Measurements from ENCODE around the gene NPLOC4. TPM values are rescaled to one million over a fixed set of nuclear protein-coding genes. Genes with fewer than 3 reads are reported as not detected.

NPLOC4 gene
- polyA plus RNA-seq, 4 donors = 33.0 to 45.0 (median 34.1) TPM

- FAIRE-seq (no peak), DNase-seq (no peak)
- WGBS, 3 donors = 75 to 85% (median 81%) methylated on average over 13 to 15 of the region's 15 CpGs
- Histone ChIP-seq H3K27me3 (ENCODE audit: control insufficient read depth in 3 of 3, insufficient read depth in 3 of 3, low read length in 3 of 3) (peaks cover 0 to 9% (median 0%) of the 10 kb centered on the region in 3 donors), H3K4me1 (ENCODE audit: control insufficient read depth in 3 of 3, insufficient read depth in 2 of 3, low read depth in 1 of 3, low read length in 2 of 3) (peaks cover 0 to 2% (median 0%) of the 10 kb centered on the region in 3 donors), H3K4me3 (ENCODE audit: low read depth in 1 of 3, low read length in 3 of 3) (no peak within 1 kb of the TSS), H3K36me3 (ENCODE audit: control insufficient read depth in 3 of 3, insufficient read depth in 2 of 3, low read depth in 1 of 3, low read length in 3 of 3) (no peaks in the 10 kb centered on the region), H3K27ac (ENCODE audit: low read depth in 1 of 3, low read length in 2 of 3) (no peak within 1 kb of the TSS), H3K9me3 (ENCODE audit: control insufficient read depth in 2 of 2, insufficient read depth in 1 of 2, low read depth in 1 of 2, low read length in 1 of 2) (no peaks in the 10 kb centered on the region)
These were observed 19.3 kb upstream of the NPLOC4 start, which contains the start of gene PDE6G for GRCh38 chr17:81656118-81656743. Gene PDE6G, minus strand, starts transcription at chr17:81656542. Its CDS starts 3,237 bp downstream, at chr17:81653305.

GRCh38 chr17:81655378-81656117, 18.6 kb upstream of the NPLOC4 start:
- Histone ChIP-seq H3K36me3 (ENCODE audit: control insufficient read depth in 3 of 3, insufficient read depth in 2 of 3, low read depth in 1 of 3, low read length in 3 of 3) (no peaks in the 10 kb centered on the region), H3K27ac (ENCODE audit: low read depth in 1 of 3, low read length in 2 of 3) (no peak overlapping the region), H3K4me3 (ENCODE audit: low read depth in 1 of 3, low read length in 3 of 3) (no peak overlapping the region), H3K9me3 (ENCODE audit: control insufficient read depth in 2 of 2, insufficient read depth in 1 of 2, low read depth in 1 of 2, low read length in 1 of 2) (no peaks in the 10 kb centered on the region), H3K4me1 (ENCODE audit: control insufficient read depth in 3 of 3, insufficient read depth in 2 of 3, low read depth in 1 of 3, low read length in 2 of 3) (peaks cover 0 to 2% (median 0%) of the 10 kb centered on the region in 3 donors), H3K27me3 (ENCODE audit: control insufficient read depth in 3 of 3, insufficient read depth in 3 of 3, low read length in 3 of 3) (peaks cover 0 to 9% (median 0%) of the 10 kb centered on the region in 3 donors)
- WGBS, 3 donors = 81 to 84% (median 82%) methylated on average over 18 of the region's 18 CpGs
- FAIRE-seq = no peak
- DNase-seq = no peak

GRCh38 chr17:81652906-81653771, 16.2 kb upstream of the NPLOC4 start:
- H3K27me3 ChIP-seq (ENCODE audit: control insufficient read depth in 3 of 3, insufficient read depth in 3 of 3, low read length in 3 of 3) = peaks cover 2 to 23% (median 9%) of the 10 kb centered on the region in 3 donors
- peak overlapping the region in 1 of 3 donors; percentile 25 for H3K4me3 ChIP-seq (ENCODE audit: low read depth in 1 of 3, low read length in 3 of 3)
- no peak overlapping the region for H3K27ac ChIP-seq (ENCODE audit: low read depth in 1 of 3, low read length in 2 of 3)
- H3K4me1 ChIP-seq (ENCODE audit: control insufficient read depth in 3 of 3, insufficient read depth in 2 of 3, low read depth in 1 of 3, low read length in 2 of 3) = peaks cover 0 to 2% (median 0%) of the 10 kb centered on the region in 3 donors
- FAIRE-seq (no peak), DNase-seq (no peak)
- peaks cover 0 to 14% of the 10 kb centered on the region in 2 donors for H3K9me3 ChIP-seq (ENCODE audit: control insufficient read depth in 2 of 2, insufficient read depth in 1 of 2, low read depth in 1 of 2, low read length in 1 of 2)
- no peaks in the 10 kb centered on the region for H3K36me3 ChIP-seq (ENCODE audit: control insufficient read depth in 3 of 3, insufficient read depth in 2 of 3, low read depth in 1 of 3, low read length in 3 of 3)
- WGBS, 3 donors = 29 to 56% (median 45%) methylated on average over 18 to 27 of the region's 27 CpGs

DNA sequence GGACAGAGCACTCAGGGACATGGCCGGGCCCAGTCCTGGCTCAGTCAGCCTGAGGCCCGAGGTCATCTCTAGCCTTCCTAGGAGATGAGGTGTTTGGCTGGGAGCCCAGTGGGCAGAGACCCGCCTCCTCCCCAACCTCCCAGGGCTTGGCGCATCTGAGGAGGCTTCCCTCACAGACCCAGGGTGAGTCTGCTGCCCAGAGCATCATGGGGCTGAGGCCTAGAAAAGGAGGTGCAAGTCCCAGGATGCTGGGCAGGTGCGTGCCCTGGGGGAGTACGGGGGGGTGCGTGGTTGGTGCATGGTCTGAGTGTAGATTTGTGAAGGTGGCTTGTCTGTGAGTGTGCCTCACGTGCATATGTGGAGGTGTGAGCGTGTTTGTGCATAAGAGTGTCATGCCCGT, 14.8 kb upstream of the NPLOC4 start:
- Histone ChIP-seq H3K4me1 (ENCODE audit: control insufficient read depth in 3 of 3, insufficient read depth in 2 of 3, low read depth in 1 of 3, low read length in 2 of 3) (peaks cover 0 to 2% (median 0%) of the 10 kb centered on the region in 3 donors), H3K27ac (ENCODE audit: low read depth in 1 of 3, low read length in 2 of 3) (no peak overlapping the region), H3K9me3 (ENCODE audit: control insufficient read depth in 2 of 2, insufficient read depth in 1 of 2, low read depth in 1 of 2, low read length in 1 of 2) (peaks cover 0 to 18% of the 10 kb centered on the region in 2 donors), H3K4me3 (ENCODE audit: low read depth in 1 of 3, low read length in 3 of 3) (no peak overlapping the region), H3K36me3 (ENCODE audit: control insufficient read depth in 3 of 3, insufficient read depth in 2 of 3, low read depth in 1 of 3, low read length in 3 of 3) (no peaks in the 10 kb centered on the region), H3K27me3 (ENCODE audit: control insufficient read depth in 3 of 3, insufficient read depth in 3 of 3, low read length in 3 of 3) (peaks cover 8 to 35% (median 15%) of the 10 kb centered on the region in 3 donors)
- WGBS, 3 donors = 74 to 80% (median 78%) methylated on average over 10 of the region's 10 CpGs
- DNase-seq (no peak), FAIRE-seq (no peak)

- no peak overlapping the region for H3K27ac ChIP-seq (ENCODE audit: low read depth in 1 of 3, low read length in 2 of 3)
- H3K27me3 ChIP-seq (ENCODE audit: control insufficient read depth in 3 of 3, insufficient read depth in 3 of 3, low read length in 3 of 3) = peaks cover 8 to 36% (median 15%) of the 10 kb centered on the region in 3 donors
- no peak overlapping the region for H3K4me3 ChIP-seq (ENCODE audit: low read depth in 1 of 3, low read length in 3 of 3)
- no peaks in the 10 kb centered on the region for H3K36me3 ChIP-seq (ENCODE audit: control insufficient read depth in 3 of 3, insufficient read depth in 2 of 3, low read depth in 1 of 3, low read length in 3 of 3)
- no peak for DNase-seq
- peaks cover 0 to 2% (median 0%) of the 10 kb centered on the region in 3 donors for H3K4me1 ChIP-seq (ENCODE audit: control insufficient read depth in 3 of 3, insufficient read depth in 2 of 3, low read depth in 1 of 3, low read length in 2 of 3)
- FAIRE-seq = no peak
- WGBS, 3 donors = 66 to 77% (median 76%) methylated on average over 8 to 9 of the region's 9 CpGs
- peaks cover 0 to 18% of the 10 kb centered on the region in 2 donors for H3K9me3 ChIP-seq (ENCODE audit: control insufficient read depth in 2 of 2, insufficient read depth in 1 of 2, low read depth in 1 of 2, low read length in 1 of 2)
These were observed 14.0 kb upstream of the NPLOC4 start for GRCh38 chr17:81650951-81651350.

GRCh38 chr17:81648707-81649085, 11.8 kb upstream of the NPLOC4 start:
- FAIRE-seq = no peak
- H3K4me3 ChIP-seq (ENCODE audit: low read depth in 1 of 3, low read length in 3 of 3) = no peak overlapping the region
- H3K4me1 ChIP-seq (ENCODE audit: control insufficient read depth in 3 of 3, insufficient read depth in 2 of 3, low read depth in 1 of 3, low read length in 2 of 3) = peaks cover 0 to 2% (median 0%) of the 10 kb centered on the region in 3 donors
- H3K36me3 ChIP-seq (ENCODE audit: control insufficient read depth in 3 of 3, insufficient read depth in 2 of 3, low read depth in 1 of 3, low read length in 3 of 3) = no peaks in the 10 kb centered on the region
- no peak overlapping the region for H3K27ac ChIP-seq (ENCODE audit: low read depth in 1 of 3, low read length in 2 of 3)
- peaks cover 8 to 36% (median 15%) of the 10 kb centered on the region in 3 donors for H3K27me3 ChIP-seq (ENCODE audit: control insufficient read depth in 3 of 3, insufficient read depth in 3 of 3, low read length in 3 of 3)
- WGBS, 3 donors = 66 to 74% (median 70%) methylated on average over 14 of the region's 14 CpGs
- H3K9me3 ChIP-seq (ENCODE audit: control insufficient read depth in 2 of 2, insufficient read depth in 1 of 2, low read depth in 1 of 2, low read length in 1 of 2) = peaks cover 0 to 18% of the 10 kb centered on the region in 2 donors
- DNase-seq = no peak

DNA sequence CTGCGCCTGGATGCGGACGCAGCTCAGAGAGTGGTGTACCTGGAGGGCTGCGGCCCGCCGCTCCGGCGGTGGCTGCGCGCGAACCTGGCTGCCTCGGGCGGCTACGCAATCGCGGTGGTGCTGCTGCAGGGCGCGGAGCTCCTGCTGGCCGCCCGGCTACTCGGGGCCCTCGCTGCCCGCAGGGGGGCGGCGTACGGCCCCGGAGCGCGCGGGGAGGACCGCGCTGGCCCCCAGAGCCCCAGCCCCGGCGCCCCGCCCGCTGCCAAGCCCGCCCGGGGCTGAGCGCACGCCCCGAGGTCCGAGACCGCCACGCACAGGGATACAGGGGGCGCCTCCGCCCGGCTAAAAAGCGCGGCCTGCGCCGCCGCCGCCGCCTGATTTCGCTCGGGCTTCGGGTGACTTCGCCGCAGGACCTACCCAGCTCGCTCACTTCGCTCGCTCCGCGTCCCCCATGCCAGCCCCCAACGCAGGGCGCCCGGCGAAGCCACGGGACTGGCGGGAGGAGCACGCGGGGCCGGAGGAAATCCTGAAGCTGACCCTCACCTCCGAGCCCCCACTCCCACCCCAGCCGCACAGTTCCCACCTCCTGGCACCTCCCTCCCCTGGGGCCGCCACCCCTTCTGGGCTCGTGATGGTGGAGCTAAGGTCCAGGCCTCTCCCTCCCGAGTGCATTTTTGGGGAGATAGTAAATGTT, 11.2 kb upstream of the NPLOC4 start:
- no peak for DNase-seq
- Histone ChIP-seq H3K27ac (ENCODE audit: low read depth in 1 of 3, low read length in 2 of 3) (no peak overlapping the region), H3K4me3 (ENCODE audit: low read depth in 1 of 3, low read length in 3 of 3) (no peak overlapping the region), H3K36me3 (ENCODE audit: control insufficient read depth in 3 of 3, insufficient read depth in 2 of 3, low read depth in 1 of 3, low read length in 3 of 3) (no peaks in the 10 kb centered on the region), H3K4me1 (ENCODE audit: control insufficient read depth in 3 of 3, insufficient read depth in 2 of 3, low read depth in 1 of 3, low read length in 2 of 3) (peaks cover 0 to 2% (median 0%) of the 10 kb centered on the region in 3 donors), H3K9me3 (ENCODE audit: control insufficient read depth in 2 of 2, insufficient read depth in 1 of 2, low read depth in 1 of 2, low read length in 1 of 2) (peaks cover 0 to 18% of the 10 kb centered on the region in 2 donors), H3K27me3 (ENCODE audit: control insufficient read depth in 3 of 3, insufficient read depth in 3 of 3, low read length in 3 of 3) (peaks cover 8 to 33% (median 15%) of the 10 kb centered on the region in 3 donors)
- no peak for FAIRE-seq
- 11 to 40% (median 31%) methylated on average over 56 to 78 of the region's 78 CpGs for WGBS, 3 donors
